Stomach (tissue), 4 donors: ENCODE data around the gene HSFX4.
"Not testable (repeated sequence)": the region's sequence is repeated elsewhere in the genome, so short reads cannot be mapped to it uniquely, and the experiment has no call there.

Experiments used
- POLR2A ChIP-seq, 4 donors: fragments of 450-650 bp; IDR thresholded peaks; one replicate each; pipeline ENCODE4 v1.6.1; 2016; ENCODE audit warnings: antibody characterized with exemption in 4 of 4, control low read depth in 2 of 4, mild to moderate bottlenecking in 1 of 4, moderate library complexity in 1 of 4
- TF ChIP-seq, protein P1 (sequence below), 7 experiments: fragments of 450-650 bp in 4 of 7; fragments of 200-600 bp in 3 of 7; sonication (generic) in 3 of 7; IDR thresholded peaks; one replicate each; pipeline ENCODE4 v1.5.1; 2016 to 2019; ENCODE audit warnings: antibody characterized with exemption in 7 of 7, control low read depth in 2 of 7, mild to moderate bottlenecking in 1 of 7

GRCh38 chrX:149929400-149929799, at the start of gene HSFX4:
- TF ChIP-seq, protein P1, sequence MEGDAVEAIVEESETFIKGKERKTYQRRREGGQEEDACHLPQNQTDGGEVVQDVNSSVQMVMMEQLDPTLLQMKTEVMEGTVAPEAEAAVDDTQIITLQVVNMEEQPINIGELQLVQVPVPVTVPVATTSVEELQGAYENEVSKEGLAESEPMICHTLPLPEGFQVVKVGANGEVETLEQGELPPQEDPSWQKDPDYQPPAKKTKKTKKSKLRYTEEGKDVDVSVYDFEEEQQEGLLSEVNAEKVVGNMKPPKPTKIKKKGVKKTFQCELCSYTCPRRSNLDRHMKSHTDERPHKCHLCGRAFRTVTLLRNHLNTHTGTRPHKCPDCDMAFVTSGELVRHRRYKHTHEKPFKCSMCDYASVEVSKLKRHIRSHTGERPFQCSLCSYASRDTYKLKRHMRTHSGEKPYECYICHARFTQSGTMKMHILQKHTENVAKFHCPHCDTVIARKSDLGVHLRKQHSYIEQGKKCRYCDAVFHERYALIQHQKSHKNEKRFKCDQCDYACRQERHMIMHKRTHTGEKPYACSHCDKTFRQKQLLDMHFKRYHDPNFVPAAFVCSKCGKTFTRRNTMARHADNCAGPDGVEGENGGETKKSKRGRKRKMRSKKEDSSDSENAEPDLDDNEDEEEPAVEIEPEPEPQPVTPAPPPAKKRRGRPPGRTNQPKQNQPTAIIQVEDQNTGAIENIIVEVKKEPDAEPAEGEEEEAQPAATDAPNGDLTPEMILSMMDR (IDR thresholded peaks at IDR 0.05) = not testable (repeated sequence)
- not testable (repeated sequence) for TF ChIP-seq POLR2A (IDR thresholded peaks at IDR 0.05)
